Measurements from ENCODE around the gene NPFFR1.
A peak's percentile ranks its signal among the peaks of the same experiment; 100 is the strongest.
"Not testable (repeated sequence)": the region's sequence is repeated elsewhere in the genome, so short reads cannot be mapped to it uniquely, and the experiment has no call there.

NPFFR1 gene

GRCh38 chr10:70255329-70256299 lies 28.2 kb downstream of the NPFFR1 start:
- ATAC-seq: peak; percentile 48 to 51

- ATAC-seq: peak in 1 of 2 donors; percentile 25
These were observed 29.0 kb downstream of the NPFFR1 start for GRCh38 chr10:70254778-70255328.

DNA sequence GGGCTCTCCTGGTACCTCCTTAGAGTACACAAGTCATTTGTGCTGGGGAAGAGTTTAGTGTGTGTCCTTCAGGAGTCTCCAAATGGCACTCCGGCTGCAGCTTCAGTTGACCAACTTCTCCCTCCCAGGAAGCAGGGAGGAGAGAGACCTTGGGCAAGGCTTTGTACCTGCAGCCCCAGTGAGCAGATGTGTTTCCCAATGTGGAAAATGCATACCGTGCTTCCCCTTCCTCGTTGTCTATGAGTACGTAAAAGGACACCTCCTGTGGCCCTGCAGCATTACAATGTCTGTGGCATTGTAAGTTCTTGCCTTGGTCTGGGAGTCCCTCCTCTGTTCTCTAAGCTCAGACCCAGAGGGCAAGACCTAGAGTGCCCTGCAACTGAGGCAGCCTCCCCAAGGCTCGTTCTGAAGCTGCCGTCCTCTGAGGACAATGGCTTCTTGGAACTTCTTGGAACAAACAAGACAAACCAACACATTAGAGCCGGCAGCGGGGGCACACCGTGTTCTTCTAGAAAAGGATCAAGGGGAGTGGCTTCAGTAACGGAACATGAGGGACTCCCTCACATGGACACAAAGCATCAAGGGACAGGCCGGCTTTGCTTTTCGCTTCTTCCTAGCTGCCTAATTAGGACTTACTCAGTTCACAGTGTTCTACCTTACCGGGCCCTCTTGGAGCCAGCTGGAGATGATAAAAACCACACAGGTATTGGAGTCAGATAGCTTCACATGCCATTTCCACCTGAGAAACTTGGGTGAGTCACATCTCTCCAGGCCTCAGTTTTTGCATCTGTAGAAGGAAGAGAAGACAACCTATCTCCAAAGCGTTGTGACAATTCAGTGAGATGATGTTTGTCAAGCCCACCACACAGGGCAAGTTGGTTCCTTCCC lies 29.7 kb downstream of the NPFFR1 start:
- ATAC-seq: no peak

- no peak for ATAC-seq
These were observed 32.7 kb downstream of the NPFFR1 start for GRCh38 chr10:70250961-70251680.

DNA sequence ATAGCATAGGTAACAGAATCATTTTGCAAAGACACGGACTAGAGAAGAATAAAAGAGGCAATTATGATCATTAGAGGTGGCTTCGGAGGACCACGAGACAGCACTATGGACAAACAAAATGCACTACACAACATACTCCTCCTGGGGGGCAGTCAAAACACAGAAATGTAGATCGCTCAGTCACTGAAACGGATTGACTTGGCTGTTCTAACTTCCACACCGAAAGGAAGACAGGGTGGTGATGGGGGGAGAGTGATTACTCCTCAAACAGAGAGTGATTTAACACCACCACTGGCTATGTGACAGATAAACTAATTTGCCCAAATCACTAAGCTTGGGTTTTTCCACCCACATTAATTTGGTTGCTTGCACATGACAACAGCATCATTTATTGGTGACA lies 36.4 kb downstream of the NPFFR1 start:
- no peak for ATAC-seq

DNA sequence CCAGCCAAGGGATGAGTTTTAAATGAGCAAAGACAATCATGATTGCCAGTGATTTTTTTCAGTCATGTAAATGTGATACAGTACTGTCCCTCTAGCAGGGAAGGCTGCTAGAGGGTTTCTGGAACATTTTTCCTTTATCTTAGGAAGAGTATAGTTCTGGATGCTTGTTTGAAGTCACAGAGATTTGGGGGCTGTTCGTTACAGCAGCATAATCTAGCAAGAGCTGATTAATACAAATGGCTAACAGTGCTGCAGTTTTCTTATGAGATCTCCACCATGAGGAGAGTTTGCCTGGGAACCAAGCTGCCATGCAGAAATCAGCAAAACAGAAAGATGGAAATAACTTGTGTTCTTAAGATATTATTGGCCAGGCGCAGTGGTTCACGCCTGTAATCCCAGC lies 42.7 kb downstream of the NPFFR1 start:
- no peak for ATAC-seq

GRCh38 chr10:70239986-70240385 lies 43.8 kb downstream of the NPFFR1 start:
- not testable (repeated sequence) for ATAC-seq

- not testable (repeated sequence) for ATAC-seq
These were observed 44.5 kb downstream of the NPFFR1 start for GRCh38 chr10:70239077-70239976.

DNA sequence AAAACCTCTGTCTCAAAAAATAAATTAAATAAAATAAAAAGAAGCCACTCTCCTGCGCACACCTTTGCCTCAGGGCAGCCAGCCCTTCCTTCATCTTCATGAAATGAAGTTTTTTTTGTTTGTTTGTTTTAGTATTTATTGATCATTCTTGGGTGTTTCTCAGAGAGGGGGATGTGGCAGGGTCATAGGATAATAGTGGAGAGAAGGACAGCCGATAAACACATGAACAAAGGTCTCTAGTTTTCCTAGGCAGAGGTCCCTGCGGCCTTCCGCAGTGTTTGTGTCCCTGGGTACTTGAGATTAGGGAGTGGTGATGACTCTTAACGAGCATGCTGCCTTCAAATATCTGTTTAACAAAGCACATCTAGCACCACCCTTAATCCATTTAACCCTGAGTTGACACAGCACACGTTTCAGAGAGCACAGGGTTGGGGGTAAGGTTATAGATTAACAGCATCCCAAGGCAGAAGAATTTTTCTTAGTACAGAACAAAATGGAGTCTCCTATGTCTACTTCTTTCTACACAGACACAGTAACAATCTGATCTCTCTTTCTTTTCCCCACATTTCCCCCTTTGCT lies 45.8 kb downstream of the NPFFR1 start:
- not testable (repeated sequence) for ATAC-seq

GRCh38 chr10:70234668-70235447 lies 48.9 kb downstream of the NPFFR1 start:
- ATAC-seq: no peak

DNA sequence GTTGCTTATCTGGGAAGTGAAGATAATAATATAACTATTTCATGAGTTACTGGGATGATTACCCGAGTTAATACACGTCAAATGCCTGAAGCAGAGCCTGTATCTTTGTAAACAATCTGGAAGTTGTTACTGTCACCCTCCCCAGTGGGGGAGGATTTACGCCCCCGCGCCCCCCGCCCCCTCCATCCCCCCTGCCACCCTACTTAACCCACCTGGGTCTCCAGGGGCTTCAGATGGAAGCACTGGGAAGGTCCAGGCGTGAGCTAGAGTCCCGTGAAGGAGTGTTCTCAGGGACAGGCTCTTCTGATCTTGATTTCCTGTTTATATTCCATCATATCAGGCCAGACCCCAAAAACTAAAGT lies 49.9 kb downstream of the NPFFR1 start:
- ATAC-seq: no peak

DNA sequence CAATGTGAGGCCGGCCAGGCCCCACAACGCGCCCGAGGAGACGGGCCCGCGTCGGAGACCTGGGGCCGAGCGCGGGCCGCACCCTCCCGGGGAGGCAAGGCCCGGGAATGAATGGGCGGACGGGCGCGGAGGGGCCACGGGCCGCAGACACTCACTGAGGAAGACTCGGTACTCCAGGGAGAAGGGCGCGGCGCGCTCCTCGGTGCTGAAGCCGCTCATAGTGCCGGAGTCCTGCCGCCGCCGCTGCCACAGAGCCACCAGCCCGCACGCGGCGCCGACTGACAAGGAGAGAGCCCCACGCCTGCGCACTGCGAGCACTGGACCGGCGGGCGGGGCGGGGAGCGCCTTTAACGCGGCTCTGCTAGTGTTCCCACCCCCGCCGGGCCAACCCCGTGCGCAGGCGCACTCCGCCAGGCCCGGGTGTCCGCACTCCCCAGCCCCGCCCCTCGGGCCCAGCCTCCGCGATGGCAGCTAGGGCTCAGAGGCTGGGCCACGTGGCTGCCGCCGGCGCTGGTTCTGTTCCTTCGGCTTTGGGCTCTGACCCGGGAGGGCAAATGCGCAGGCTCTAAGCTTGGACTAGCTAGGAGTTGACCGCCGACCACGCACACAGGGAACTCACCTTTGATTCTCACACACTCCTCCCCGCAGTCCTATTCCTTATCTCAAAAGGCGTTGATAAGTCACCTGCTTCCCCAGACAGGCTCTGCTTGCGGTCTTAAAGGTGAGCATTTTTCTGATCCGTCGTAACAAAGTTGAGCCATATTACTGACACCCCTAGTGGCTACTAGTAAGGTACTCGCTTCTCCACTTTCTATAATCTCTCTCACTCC lies 50.5 kb downstream of the NPFFR1 start, which contains the start of gene PPA1:
TSS of gene PPA1 (minus strand) at position 321 of the 830 bp plus-strand sequence. CDS start at position 219, 102 bp downstream.
- ATAC-seq: peak; percentile 88 to 92

DNA sequence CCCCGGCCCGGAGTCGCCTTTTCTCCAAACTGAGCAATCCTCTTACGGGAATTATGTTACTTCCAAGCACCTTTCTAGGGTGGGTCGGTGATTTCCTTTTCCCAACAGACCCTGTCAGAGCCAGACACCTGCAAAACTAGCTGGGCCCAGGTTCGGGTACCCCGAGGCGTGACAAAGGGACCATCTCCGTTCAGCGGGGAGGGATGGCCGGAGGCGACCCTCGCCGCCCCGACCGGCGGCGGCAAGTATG lies 51.0 kb downstream of the NPFFR1 start:
- ATAC-seq: no peak

GRCh38 chr10:70232155-70232858 lies 51.5 kb downstream of the NPFFR1 start:
- peak in 1 of 2 donors; percentile 15 for ATAC-seq

DNA sequence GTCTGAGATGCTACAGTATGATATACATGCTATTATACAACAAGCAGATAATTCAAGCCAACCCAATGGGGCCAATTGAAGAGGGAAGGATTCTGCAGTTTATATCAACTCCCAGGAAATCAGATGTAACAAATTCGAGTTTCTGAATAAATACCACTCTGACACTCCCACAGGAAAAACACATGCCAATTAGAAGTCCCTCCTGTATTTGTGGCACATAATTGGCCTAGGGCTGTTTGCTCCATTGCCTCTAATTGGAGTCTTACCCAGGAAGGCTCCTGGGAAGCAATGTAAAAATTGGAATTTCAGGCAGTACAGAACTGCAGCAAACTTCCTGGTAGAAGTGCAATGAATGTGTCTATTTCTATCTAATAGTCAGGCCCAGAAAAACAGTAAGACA lies 55.3 kb downstream of the NPFFR1 start:
- ATAC-seq: no peak

DNA sequence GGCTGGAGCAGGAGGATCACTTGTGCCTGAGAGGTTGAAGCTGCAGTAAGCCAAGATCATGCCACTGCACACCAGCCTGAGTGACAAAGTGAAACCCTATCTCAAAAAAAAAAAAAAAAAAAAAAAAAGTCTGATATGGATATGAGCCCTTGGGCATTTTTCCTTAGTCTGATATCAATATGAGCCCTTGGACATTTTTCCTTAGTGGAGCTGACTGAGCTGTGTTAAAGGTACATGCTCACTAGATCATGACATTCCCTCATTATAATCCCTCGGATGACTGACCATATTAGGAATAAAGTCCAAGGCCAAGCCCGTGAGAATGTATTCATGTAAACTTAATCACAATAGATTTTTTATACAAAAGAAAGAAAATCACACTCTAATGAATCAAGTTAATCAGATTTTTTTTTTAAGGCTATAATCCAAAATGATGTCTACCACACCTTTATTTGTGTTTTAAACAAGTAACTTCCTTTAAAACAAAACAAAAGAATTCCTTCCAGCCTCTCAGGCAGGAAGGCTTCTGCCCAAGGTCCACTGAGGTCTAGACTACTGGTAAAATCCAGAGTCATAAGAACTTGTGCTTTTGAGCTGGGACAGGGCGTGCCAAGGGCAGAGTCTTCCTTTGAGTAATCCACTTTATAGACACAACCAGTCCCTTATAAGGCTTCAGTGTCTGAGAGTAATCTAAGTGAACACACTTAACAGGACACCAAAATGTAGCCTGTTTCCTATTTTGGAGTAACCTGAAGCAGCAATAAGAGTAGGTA lies 56.1 kb downstream of the NPFFR1 start:
- no peak for ATAC-seq

GRCh38 chr10:70223728-70224127 lies 60.1 kb downstream of the NPFFR1 start:
- no peak for ATAC-seq
